NCI-H524 (cell line): ENCODE measurements around the gene CCDC183.
A peak's percentile ranks its signal among the peaks of the same experiment; 100 is the strongest.
"Not testable (repeated sequence)": the region's sequence is repeated elsewhere in the genome, so short reads cannot be mapped to it uniquely, and the experiment has no call there.

ENCODE experiments used
- DNase-seq, 2 experiments: peaks; one replicate each; lab custom pipeline; 2025; lab: John Stamatoyannopoulos, UW

Gene CCDC183

GRCh38 chr9:136785565-136786355 is 10.4 kb upstream of the CCDC183 start:
- not testable (repeated sequence) for DNase-seq

GRCh38 chr9:136786451-136786850 is 9.7 kb upstream of the CCDC183 start:
- DNase-seq = no peak

DNA sequence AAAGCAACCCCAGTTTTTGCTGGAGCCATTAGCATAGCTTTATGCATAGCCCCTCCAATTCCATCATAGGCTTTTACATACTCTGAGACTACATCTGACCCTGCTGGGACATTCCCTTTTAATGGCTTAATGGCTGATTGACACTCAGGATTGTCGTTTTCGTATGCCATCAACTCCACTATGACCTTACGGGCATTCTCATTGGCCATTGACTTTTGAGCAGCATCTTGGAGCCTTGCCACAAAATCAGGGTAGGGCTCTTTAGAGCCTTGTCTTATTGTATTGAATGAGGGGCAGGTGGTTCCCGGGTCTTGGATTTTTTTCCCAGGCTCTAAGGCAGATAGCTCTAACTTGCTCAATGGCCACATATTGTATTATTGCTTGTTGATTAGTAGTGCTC is 9.2 kb upstream of the CCDC183 start:
- peak in 1 of 2 experiments; percentile 25 for DNase-seq

- peak; percentile 78 to 86 for DNase-seq
Observed at GRCh38 chr9:136787690-136788400, 8.3 kb upstream of the CCDC183 start.

GRCh38 chr9:136788644-136789522 is 7.3 kb upstream of the CCDC183 start:
- peak; percentile 62 to 82 for DNase-seq

- DNase-seq = peak in 1 of 2 experiments; percentile 82
Observed at GRCh38 chr9:136789523-136789937, 6.6 kb upstream of the CCDC183 start.

DNA sequence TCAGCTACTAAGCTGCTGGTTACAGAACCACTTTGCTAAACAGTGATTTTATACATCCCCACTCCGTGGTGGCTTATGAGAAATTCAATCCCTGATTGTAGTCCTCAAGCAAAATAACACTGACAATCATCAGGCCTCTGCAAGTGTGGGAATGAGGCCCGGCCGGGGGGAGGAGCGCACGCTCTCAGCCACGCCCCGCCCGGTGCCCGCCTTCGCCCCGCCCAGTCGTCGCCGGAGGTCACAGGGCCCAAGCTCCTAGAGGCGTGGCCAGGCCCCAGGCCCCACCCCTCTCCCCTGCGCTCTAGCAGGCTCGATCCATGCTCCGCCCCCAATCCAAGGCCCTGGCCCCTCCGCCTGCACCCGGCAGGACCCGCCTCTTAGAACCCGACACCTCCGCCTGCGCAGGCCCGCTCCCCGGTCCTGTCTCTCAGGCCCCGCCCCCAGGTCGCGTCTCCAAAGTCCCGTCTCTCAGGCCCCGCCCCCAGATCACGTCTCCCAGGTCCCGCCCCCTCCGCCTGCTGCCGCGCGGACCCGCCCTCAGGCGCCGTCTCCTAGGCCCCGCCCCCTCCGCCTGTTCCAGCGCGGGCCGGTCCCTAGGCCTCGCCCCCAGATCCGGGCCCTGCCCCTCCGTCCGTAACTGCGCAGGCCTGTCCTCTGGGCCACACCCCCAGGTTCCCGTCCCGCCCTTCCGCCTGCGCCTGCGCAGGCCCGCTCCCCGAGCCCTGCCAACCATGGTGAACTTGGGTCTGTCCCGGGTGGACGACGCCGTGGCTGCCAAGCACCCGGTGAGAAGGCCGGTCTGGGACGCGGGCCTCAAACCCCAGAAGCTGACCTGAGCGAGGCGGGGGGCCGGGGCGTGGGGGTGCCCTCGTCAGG is 5.3 kb upstream of the CCDC183 start, which contains the start of gene TMEM141:
TMEM141 (plus strand) TSS at position 705 of the 876 bp plus-strand sequence; CDS start at position 732, 27 bp downstream.
- peak; percentile 99 to 100 for DNase-seq

DNA sequence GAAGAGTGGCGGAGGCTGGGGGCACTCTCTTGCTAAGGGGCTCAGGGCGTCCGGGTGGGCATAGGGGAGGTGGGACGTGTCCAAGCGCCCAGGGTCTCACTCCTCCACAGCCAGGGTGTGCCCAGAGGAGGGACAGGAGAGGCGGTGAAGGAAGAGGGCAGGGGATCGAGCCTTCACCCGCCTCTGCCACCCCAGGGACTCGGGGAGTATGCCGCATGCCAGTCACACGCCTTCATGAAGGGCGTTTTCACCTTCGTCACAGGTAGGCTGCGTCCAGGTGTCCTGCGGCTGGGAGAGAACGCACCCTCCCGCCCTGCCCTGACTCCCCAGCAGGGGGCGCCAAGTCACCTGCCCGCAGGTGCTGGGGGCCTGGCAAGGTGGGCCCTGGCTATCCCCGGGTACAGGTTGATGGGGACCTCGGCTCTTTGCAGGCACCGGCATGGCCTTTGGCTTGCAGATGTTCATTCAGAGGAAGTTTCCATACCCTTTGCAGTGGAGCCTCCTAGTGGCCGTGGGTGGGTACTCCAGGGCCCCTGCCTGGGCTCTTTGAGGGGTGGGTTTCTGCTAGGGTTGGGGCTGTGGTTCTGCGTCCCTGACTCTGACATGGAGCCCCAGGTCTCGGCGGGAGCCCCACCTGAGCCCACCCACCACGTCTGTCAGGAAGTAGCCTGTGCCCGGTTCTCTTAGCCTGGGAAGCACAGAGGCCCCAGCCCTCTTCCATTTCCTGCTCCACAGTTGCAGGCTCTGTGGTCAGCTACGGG is 4.4 kb upstream of the CCDC183 start:
- peak in 1 of 2 experiments; percentile 63 for DNase-seq

- no peak for DNase-seq
Observed at GRCh38 chr9:136792321-136793085, 3.6 kb upstream of the CCDC183 start.

GRCh38 chr9:136793086-136793946 is 2.8 kb upstream of the CCDC183 start:
- peak in 1 of 2 experiments; percentile 30 for DNase-seq

DNA sequence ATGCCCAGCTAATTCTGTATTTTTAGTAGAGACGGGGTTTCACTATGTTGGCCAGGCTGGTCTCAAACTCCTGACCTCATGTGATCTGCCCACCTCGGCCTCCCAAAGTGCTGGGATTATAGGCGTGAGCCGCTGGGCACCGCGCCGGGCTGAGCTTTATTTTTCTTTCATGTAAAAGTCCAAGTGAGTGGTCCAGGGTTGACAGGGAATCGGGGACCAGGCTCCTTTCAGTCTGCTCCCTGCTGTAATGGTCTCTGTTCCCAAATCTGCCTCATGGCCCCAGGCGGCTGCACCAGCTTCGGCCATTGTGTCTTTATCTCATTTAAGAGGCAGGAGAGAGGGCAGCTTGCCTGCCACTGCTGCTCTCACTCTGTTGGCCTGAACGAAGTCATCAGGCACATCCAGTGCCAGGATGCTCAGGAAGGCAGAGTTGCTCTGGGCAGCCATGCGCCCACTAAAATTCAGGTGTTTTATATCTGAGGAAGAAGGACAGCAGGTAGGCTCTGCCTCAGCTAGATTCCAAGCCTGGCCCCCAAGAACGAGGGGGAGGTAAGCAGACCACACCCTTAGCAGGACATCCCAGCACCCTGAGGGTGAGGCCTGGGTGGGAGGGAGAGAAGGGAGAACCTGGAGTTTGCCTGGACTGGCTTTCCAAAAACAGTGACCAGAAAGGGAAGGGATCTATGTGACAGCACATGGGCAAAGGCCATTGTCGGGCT is 1.7 kb upstream of the CCDC183 start:
- DNase-seq = no peak

DNA sequence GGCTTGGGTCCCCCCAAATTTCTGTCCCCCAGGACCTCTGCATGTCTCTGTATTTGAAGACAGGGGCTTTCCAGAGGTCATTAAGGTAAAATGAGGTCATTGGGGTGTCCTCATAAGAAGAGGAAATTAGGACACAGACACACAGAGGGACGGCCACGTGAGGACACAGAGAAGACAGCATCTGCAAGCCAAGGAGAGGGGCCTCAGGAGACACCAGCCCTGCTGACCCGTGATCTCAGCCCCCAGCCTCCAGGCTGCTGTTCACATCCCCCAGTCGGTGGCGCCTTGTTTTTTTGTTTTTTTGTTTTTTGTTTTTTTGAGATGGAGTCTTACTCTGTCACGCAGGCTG is 1.2 kb upstream of the CCDC183 start:
- DNase-seq = no peak

DNA sequence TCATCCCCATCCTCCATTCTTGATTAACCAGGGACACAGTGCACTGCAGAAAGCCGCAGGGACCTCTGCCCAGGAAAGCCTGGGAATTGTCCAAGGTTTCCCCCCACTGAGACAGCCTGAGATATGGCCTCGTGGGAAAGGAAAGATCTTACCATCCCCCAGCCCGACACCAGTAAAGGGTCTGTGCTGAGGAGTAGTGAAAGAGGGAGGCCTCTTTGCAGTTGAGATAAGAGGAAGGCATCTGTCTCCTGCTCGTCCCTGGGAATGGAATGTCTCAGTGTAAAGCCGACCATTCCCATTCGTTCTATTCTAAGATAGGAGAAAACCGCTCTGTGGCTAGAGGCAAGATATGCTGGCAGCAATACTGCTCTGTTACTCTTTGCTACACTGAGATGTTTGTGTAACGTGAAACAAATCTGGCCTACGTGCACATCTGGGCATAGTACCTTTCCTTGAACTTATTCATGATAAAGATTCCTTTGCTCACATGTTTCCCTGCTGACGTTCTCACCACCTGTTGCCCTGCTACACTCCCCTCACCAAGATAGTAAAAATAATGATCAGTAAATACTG is 723 bp downstream of the CCDC183 start:
- peak in 1 of 2 experiments; percentile 53 for DNase-seq

GRCh38 chr9:136798708-136799078 is 2.6 kb downstream of the CCDC183 start:
- DNase-seq = no peak

GRCh38 chr9:136799079-136799853 is 3.1 kb downstream of the CCDC183 start:
- DNase-seq = peak in 1 of 2 experiments; percentile 62

- peak; percentile 78 to 91 for DNase-seq
Observed at GRCh38 chr9:136799854-136800657, 3.9 kb downstream of the CCDC183 start.
